Hematopoietic multipotent progenitor cell treated with erythropoietin and hydrocortisone succinate and interleukin-3 and kit ligand, for 17 days (in vitro differentiated cells): Measurements from ENCODE around the gene TIMM13.
"Not testable (repeated sequence)": the region's sequence is repeated elsewhere in the genome, so short reads cannot be mapped to it uniquely, and the experiment has no call there.

Source experiments
- DNase-seq: peaks from one replicate; pipeline ENCODE4 v3.0.0-alpha.2; 2015; ENCODE audit warnings: low spot score

Gene TIMM13

GRCh38 chr19:2415281-2415972 is 12.0 kb downstream of the TIMM13 start:
- no peak for DNase-seq

- DNase-seq: no peak
Observed at GRCh38 chr19:2413629-2414028, 13.8 kb downstream of the TIMM13 start.

GRCh38 chr19:2413159-2413558 is 14.2 kb downstream of the TIMM13 start:
- DNase-seq: no peak

GRCh38 chr19:2412449-2412848 is 14.9 kb downstream of the TIMM13 start:
- no peak for DNase-seq

- DNase-seq: no peak
Observed at GRCh38 chr19:2411709-2412108, 15.7 kb downstream of the TIMM13 start.

- DNase-seq: no peak
Observed at GRCh38 chr19:2410023-2410422, 17.4 kb downstream of the TIMM13 start.

- no peak for DNase-seq
Observed at GRCh38 chr19:2409352-2409912, 18.0 kb downstream of the TIMM13 start.

- no peak for DNase-seq
Observed at GRCh38 chr19:2408247-2408646, 19.1 kb downstream of the TIMM13 start.

- DNase-seq: no peak
Observed at GRCh38 chr19:2399582-2399981, 27.8 kb downstream of the TIMM13 start.

GRCh38 chr19:2398735-2399305 is 28.6 kb downstream of the TIMM13 start:
- DNase-seq: no peak

GRCh38 chr19:2397173-2397572 is 30.2 kb downstream of the TIMM13 start:
- not testable (repeated sequence) for DNase-seq

GRCh38 chr19:2395293-2395829 is 32.0 kb downstream of the TIMM13 start:
- not testable (repeated sequence) for DNase-seq

GRCh38 chr19:2394442-2395292 is 32.7 kb downstream of the TIMM13 start:
- no peak for DNase-seq

- DNase-seq: no peak
Observed at GRCh38 chr19:2394054-2394441, 33.3 kb downstream of the TIMM13 start.

- DNase-seq: not testable (repeated sequence)
Observed at GRCh38 chr19:2392899-2393298, 34.5 kb downstream of the TIMM13 start.

- no peak for DNase-seq
Observed at GRCh38 chr19:2392366-2392765, 35.0 kb downstream of the TIMM13 start.

GRCh38 chr19:2391118-2391725 is 36.2 kb downstream of the TIMM13 start:
- DNase-seq: peak; percentile 76

GRCh38 chr19:2389594-2389993 is 37.8 kb downstream of the TIMM13 start:
- no peak for DNase-seq

- no peak for DNase-seq
Observed at GRCh38 chr19:2387367-2388288, 39.8 kb downstream of the TIMM13 start.

GRCh38 chr19:2385053-2385721 is 42.2 kb downstream of the TIMM13 start:
- DNase-seq: no peak
